Left kidney (tissue), 2 donors: Measurements from ENCODE around the gene ODAD4. TPM values are rescaled to one million over a fixed set of nuclear protein-coding genes. Genes with fewer than 3 reads are reported as not detected.

Source experiments
- DNase-seq: peaks from one replicate; pipeline ENCODE4 v3.0.0-alpha.2; 2013
- polyA plus RNA-seq: library from polyadenylated mRNA; unstranded; fragments of 120-200 nt; gene quantifications from one replicate; pipeline ENCODE4 v1.2.1, GENCODE V29; 2013; ENCODE audit not compliant: insufficient read length

ODAD4 gene
- polyA plus RNA-seq, 1 donor, result 8.7 TPM

GRCh38 chr17:41971721-41972523, 41.5 kb downstream of the ODAD4 start:
- no peak for DNase-seq

DNA sequence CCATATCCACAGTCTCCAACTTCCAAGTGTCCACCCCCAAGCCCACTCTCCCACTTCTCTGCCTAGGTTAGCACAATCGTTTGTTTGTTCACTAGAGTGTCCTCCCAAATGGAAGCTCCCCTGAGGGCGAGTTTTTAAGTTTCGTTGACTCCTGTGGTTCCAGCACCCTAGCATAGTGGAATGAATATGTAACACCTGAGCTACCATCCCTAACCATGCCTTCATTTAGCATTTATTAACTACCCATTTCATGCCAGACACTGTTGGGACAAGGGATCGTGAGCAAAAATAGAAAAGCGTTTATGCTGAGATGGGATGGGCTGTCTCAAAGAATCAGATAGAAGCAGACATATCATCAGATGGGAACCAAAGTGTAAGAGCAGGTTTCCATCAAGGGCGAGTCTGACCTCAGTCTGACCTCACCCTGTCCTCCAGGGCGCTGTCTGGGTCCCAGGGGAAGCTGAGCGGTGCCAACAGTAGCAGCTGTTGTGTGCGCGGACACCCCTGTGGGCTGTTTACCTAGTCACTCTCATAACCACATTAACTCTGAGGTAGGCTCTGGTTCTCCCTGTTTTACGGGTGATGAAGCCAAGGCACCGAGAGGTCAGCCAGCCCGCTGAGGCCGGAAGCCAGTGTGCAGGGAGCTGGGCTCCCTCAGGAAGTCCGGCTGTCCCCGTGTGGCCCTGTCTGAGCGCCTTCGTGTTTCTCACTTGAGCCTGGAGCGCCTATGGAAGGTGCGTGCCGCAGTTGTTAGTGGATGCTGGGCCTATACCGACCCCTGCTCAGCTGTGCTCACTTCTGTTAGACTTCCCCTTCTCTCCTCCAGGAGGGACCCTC, 42.4 kb downstream of the ODAD4 start:
- DNase-seq, result no peak

- DNase-seq, result no peak
Measured at GRCh38 chr17:41973408-41973811, 43.0 kb downstream of the ODAD4 start.

DNA sequence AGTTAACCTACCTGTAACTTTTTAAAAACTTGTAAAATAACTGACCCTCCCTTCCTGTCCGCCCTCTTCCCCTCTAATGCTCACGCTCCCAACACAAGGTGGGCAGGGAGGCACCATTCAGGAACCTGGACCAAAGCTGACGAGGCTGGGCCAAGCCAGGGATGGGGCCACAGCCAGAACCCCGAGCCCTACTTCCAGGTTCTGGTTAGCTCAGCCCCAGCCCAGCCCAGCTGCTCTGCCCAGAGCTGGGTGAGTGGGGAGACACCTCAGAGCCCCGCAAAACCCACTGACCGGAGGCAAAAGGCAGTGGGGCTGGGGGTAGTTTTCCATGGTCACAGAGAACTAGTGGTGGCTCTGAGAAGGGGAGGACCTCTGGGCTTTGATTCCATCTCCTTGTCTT, 43.6 kb downstream of the ODAD4 start:
- no peak for DNase-seq

DNA sequence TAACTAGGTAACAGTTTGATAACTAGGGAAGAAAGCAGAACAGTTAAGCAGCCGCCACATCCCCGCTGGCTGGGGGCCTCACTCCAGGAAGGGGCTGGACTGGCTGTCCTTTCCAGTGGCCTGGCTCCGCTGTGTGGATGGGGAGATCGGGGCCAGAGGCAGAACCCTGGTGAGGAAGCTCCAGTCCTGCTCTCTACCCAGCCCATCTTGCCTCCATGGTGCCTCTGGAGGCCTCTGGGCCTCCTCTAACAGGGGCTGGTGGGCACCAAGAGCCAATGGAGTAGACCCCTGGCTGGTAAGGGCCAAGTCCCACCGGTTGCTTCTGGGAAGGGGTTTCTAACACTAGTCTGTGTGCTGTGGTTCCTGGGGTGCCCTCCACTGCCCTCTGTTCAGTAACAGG, 44.2 kb downstream of the ODAD4 start:
- DNase-seq, result no peak

- DNase-seq, result no peak
Measured at GRCh38 chr17:41975099-41976083, 45.0 kb downstream of the ODAD4 start.

DNA sequence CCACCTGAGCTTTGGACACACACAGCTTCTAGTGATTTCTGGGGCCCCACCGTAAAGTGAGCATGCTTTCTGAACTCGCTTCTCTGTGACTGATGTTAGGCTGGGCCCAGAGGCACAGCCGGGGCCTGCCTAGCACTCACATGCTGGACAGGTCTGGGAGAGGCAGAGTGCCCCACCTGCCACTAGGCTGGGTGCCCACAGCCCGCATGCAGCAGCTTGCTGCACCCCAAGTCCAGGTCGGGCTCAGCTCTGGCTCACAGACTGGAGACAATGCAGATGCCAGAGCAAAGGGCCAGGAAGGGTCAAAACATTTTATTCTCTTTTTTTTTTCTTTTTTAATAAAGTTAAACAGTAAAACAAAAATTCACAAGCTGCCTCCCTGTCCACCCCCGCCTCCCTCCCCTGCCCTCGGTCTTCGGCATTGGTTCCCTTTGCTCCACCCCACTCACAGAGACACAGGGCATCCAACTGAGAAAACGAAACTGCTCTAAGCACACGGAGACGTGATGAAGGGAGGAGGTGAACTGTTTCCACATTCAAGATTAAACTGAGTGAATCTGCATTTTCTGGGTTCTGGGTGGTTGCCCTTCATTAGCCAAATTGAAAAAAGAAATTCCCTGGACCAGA, 45.8 kb downstream of the ODAD4 start:
- DNase-seq, result no peak

- DNase-seq, result no peak
Measured at GRCh38 chr17:41977991-41978390, 47.6 kb downstream of the ODAD4 start.

GRCh38 chr17:41982026-41982760, 51.8 kb downstream of the ODAD4 start:
- no peak for DNase-seq

- no peak for DNase-seq
Measured at GRCh38 chr17:41984454-41984853, 54.0 kb downstream of the ODAD4 start.

- DNase-seq, result no peak
Measured at GRCh38 chr17:41985919-41986318, 55.5 kb downstream of the ODAD4 start.

- no peak for DNase-seq
Measured at GRCh38 chr17:41986634-41987033, 56.2 kb downstream of the ODAD4 start.

DNA sequence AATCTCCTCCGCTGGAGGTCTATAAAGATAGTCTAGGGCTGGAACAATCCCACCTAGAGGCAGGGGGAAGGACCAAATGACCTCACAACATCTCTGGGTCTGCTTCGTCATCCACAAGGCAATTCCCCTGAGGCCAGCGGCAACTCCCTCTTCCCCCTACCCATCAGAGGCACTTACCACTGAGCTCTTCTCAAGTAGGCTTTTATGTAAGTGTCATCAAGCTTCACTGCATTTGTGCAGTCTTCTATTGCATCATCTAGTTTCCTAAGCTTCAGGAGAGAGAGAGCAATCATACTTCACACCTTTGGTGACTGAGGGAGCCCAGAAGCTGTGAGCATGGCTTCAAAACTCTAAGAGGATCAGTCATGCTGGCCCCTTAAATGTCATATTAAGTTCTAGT, 57.2 kb downstream of the ODAD4 start:
- DNase-seq, result no peak

- no peak for DNase-seq
Measured at GRCh38 chr17:41988418-41988817, 58.0 kb downstream of the ODAD4 start.

- no peak for DNase-seq
Measured at GRCh38 chr17:41989702-41990419, 59.4 kb downstream of the ODAD4 start.

GRCh38 chr17:41992576-41992975, 62.2 kb downstream of the ODAD4 start:
- DNase-seq, result no peak

DNA sequence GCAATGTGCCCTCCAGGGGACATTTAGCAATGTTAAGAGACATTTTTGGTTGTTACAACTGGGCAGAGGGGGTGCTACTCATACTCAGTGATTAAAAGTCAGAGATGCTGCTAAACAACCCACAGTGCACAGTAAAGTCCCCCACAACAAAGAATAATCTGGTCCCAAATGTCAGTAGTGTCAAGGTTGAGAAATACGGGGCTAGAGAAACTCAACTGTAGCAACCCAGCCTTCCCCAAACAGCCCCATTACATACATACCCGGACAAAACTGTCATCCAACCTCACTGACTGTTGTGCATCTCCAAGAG, 66.4 kb downstream of the ODAD4 start:
- no peak for DNase-seq

DNA sequence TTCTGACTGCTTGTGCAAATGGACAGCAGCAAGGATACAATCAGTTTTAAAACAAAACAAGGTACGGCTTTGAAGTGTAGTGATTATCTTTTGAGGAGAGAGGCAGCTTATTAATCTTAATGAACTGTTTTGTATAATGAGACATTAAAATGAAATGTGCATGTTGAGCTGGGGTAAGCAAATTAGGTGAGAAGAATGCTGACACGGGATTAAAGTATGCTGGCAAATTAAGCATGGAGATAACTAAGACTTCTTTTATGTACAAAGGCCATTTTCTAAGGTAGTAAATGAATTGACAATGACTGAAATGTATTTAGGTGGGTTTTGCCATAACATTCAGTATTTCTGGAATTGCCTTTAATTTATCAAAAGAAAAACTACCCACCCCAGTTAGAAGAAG, 68.1 kb downstream of the ODAD4 start:
- no peak for DNase-seq

- DNase-seq, result no peak
Measured at GRCh38 chr17:42000413-42001133, 70.2 kb downstream of the ODAD4 start.

- no peak for DNase-seq
Measured at GRCh38 chr17:42001729-42002128, 71.3 kb downstream of the ODAD4 start.
